ENCODE measurements around the gene ACIN1. TPM values are rescaled to one million over a fixed set of nuclear protein-coding genes. Genes with fewer than 3 reads are reported as not detected.

Gene ACIN1
- total and polyA plus RNA-seq, 9 of the 15 experiments (the other 6 are each of a cell fraction or from before 2014, with no cell fraction given) = 5.0 to 196 (median 129) TPM

DNA sequence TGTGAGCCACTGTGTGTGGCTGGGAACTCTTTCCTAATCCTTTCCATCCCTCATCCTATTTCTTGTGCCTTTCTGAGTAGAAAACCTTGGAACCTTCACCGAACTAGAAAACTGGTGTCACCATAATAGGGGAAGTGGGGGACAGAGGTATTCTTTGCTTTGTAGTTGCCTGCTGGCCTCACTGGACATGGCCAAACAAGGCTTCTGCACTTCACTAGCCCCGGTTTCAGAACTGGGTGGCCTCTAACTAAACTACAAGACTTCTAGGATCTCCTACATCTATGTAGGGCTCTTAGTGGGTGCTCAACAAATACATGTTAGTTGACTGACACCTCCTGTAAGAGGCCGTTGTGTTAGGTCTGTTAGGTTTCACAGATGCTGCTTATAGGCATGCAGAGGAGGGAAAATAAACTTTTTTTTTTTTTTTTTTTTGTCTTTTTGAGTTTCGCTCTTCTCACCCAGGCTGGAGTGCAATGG lies 10.4 kb upstream of the ACIN1 start:
- no peak for DNase-seq (ENCODE audit: extremely low read depth in 1 of 4, low spot score in 3 of 4)
- no peak for ATAC-seq
- Histone ChIP-seq H3K36me3 (ENCODE audit: control insufficient read depth, insufficient read depth, low read length) (no peaks in the 10 kb centered on the region), H3K79me2 (ENCODE audit: control insufficient read depth, insufficient read depth, low read length) (no peaks in the 10 kb centered on the region), H3K4me2 (ENCODE audit: insufficient read depth, low read length) (no peak overlapping the region), H3K4me1 (replicated peaks in 1 of 2; ENCODE audit: control insufficient read depth in 2 of 2, insufficient read depth in 2 of 2, low read length in 2 of 2) (peaks cover 4 to 8% of the 10 kb centered on the region in 2 experiments; a peak in 4 of 5 replicates), H2AFZ (ENCODE audit: low read depth, low read length) (no peak overlapping the region), H3K9me1 (ENCODE audit: control insufficient read depth, insufficient read depth, low read length) (no peaks in the 10 kb centered on the region), H3K27ac (ENCODE audit: extremely low read depth, low read depth, low read length) (no peak overlapping the region), H3K9me3 (replicated peaks; ENCODE audit: control insufficient read depth, insufficient read depth, low read depth, low read length) (no peaks in the 10 kb centered on the region), H3K4me3 (no peak overlapping the region), H3K27me3 (ENCODE audit: control insufficient read depth in 2 of 2, insufficient read depth in 2 of 2, low read length in 2 of 2) (0 out of 5 replicates have a peak, but pooled peaks cover 0 to 4% of the 10 kb centered on the region in 2 experiments), H3K9ac (ENCODE audit: insufficient read depth in 1 of 2, low read depth in 2 of 2, low read length in 2 of 2) (no peak overlapping the region), H4K20me1 (replicated peaks; ENCODE audit: control insufficient read depth, insufficient read depth, low read length) (no peaks in the 10 kb centered on the region)
- intact Hi-C loops (cut with micrococcal nuclease) = loop anchor here (5.0 kb wide), 2 partner anchors 118 to 133 kb away; no protein-coding TSS in a partner anchor
- FAIRE-seq = no peak
- TF ChIP-seq KLF1 (tag; IDR thresholded peaks at IDR 0.05) = no peak
- TF ChIP-seq, protein P1, sequence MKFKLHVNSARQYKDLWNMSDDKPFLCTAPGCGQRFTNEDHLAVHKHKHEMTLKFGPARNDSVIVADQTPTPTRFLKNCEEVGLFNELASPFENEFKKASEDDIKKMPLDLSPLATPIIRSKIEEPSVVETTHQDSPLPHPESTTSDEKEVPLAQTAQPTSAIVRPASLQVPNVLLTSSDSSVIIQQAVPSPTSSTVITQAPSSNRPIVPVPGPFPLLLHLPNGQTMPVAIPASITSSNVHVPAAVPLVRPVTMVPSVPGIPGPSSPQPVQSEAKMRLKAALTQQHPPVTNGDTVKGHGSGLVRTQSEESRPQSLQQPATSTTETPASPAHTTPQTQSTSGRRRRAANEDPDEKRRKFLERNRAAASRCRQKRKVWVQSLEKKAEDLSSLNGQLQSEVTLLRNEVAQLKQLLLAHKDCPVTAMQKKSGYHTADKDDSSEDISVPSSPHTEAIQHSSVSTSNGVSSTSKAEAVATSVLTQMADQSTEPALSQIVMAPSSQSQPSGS (CRISPR knock-in tag; IDR thresholded peaks at IDR 0.05) = no peak
- 0 out of 2 replicates have a peak, but pooled peaks have one; percentile 31 for TF ChIP-seq SPI1 (IDR thresholded peaks at IDR 0.05; ENCODE audit: borderline replicate concordance, low read depth, low read length)
- no peak for TF ChIP-seq CEBPB (tag; IDR thresholded peaks at IDR 0.05)
- no peak for TF ChIP-seq COPS2 (conservative IDR thresholded peaks at IDR 0.05)
- BruUV-seq (replicated peaks) = no TSS peak
- WGBS (ENCODE audit: insufficient coverage, low coverage, missing lambda C conversion rate) = 39% methylated on average over 3 of the region's 4 CpGs
- ChIA-PET POLR2A (interaction anchor here (1.5 kb wide), 1 partner anchor 10 kb away, joined by 15 read pairs; the partner anchor contains the start of genes ACIN1 and C14orf119), CTCF (ENCODE audit: low intra/inter-chr PET ratio) (interaction anchor here (1.7 kb wide), 1 partner anchor 36 kb away, joined by 4 read pairs; no protein-coding TSS in a partner anchor)
- in situ Hi-C loops (cut with MboI) = loop anchor here (5.0 kb wide), 1 partner anchor 38 kb away; no protein-coding TSS in a partner anchor

Data from K562 (cell line).